Upper lobe of right lung (tissue), 1 donor: ENCODE data around the gene KIF6. TPM values are rescaled to one million over a fixed set of nuclear protein-coding genes. Genes with fewer than 3 reads are reported as not detected.
"Not testable (repeated sequence)": the region's sequence is repeated elsewhere in the genome, so short reads cannot be mapped to it uniquely, and the experiment has no call there.

Experiments
- ATAC-seq: fragments of 200-7000 bp; cut with Tn5 transposase; one replicate; pipeline ENCODE4 v1.9.1; 2020; ENCODE audit warnings: mild to moderate bottlenecking, moderate library complexity
- DNase-seq: peaks from one replicate; pipeline ENCODE4 v3.0.0-alpha.2; 2020
- H3K27ac ChIP-seq: fragments of 200-600 bp; one replicate; pipeline ENCODE4 v1.8.0; 2022
- H3K27me3 ChIP-seq: fragments of 200-600 bp; one replicate; pipeline ENCODE4 v1.8.0; 2022; ENCODE audit warnings: mild to moderate bottlenecking
- H3K36me3 ChIP-seq: fragments of 200-600 bp; one replicate; pipeline ENCODE4 v1.8.0; 2022
- H3K4me1 ChIP-seq: fragments of 200-600 bp; one replicate; pipeline ENCODE4 v1.8.0; 2022
- H3K4me3 ChIP-seq: fragments of 200-600 bp; one replicate; pipeline ENCODE4 v1.8.0; 2022; ENCODE audit warnings: mild to moderate bottlenecking
- H3K9me3 ChIP-seq: fragments of 200-600 bp; one replicate; pipeline ENCODE4 v1.8.0; 2022
- intact Hi-C: fragments of 100-400 bp; cut with DNase I; formaldehyde crosslinking; loops from one replicate; pipeline ENCODE4 v1.11.0; 2022
- total RNA-seq: library from RNA; stranded (reverse); fragmentation: NEBNext Ultra II Directional; extraction: Animal tissue kit (Norgen Biotek cat#: 25700); gene quantifications from one replicate; pipeline ENCODE4 v1.2.1, GENCODE V29; 2021
- TF ChIP-seq, protein P1 (sequence below): fragments of 200-600 bp; IDR thresholded peaks from one replicate; pipeline ENCODE4 v1.8.0; 2022; ENCODE audit warnings: antibody characterized with exemption
- donor health status: DM: no; HTN: yes; CAD: no; lungs with severe emphysema.

Gene KIF6
- total RNA-seq, 1 donor from 2014 or later = 0.49 TPM

DNA sequence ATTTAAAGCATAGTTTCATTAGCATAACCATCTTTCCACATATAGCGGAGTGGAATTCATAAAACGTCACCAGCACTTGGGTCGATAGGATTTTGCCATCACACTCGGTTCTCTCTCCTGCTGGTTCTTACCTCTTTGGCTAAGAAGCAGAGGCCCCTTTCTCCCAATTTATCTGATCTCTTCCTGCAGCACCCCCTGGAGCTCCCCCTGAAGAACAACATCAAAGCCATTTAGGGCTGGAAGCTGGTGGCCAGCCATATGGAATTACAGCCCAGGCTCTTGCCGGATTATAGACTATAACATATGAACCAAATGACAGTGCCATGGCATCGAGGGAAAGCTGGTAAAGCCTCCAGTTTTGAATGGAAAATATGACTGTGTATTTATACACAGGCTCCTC lies 6.4 kb upstream of the KIF6 start:
- intact Hi-C loops = no loop called here
- no peak for ATAC-seq
- TF ChIP-seq, protein P1, sequence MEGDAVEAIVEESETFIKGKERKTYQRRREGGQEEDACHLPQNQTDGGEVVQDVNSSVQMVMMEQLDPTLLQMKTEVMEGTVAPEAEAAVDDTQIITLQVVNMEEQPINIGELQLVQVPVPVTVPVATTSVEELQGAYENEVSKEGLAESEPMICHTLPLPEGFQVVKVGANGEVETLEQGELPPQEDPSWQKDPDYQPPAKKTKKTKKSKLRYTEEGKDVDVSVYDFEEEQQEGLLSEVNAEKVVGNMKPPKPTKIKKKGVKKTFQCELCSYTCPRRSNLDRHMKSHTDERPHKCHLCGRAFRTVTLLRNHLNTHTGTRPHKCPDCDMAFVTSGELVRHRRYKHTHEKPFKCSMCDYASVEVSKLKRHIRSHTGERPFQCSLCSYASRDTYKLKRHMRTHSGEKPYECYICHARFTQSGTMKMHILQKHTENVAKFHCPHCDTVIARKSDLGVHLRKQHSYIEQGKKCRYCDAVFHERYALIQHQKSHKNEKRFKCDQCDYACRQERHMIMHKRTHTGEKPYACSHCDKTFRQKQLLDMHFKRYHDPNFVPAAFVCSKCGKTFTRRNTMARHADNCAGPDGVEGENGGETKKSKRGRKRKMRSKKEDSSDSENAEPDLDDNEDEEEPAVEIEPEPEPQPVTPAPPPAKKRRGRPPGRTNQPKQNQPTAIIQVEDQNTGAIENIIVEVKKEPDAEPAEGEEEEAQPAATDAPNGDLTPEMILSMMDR = no peak

DNA sequence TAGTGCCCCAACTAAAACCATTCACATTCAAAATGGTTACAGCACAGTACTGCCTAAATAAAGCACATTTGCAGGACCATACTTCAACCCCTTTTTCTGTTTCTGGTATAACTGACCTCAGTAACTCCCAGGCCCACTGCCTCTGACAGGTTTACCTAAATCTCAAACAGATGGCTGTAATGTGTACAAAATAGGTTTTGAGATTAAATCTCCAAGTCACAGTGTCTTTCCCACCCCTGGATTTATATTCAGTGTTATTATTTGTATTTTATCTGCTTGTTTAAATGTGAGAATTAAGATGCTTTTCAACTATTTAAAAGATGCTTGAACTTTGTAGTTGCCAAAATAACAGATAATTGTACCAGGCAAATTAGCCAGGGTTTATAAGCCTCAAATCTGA lies 4.7 kb upstream of the KIF6 start:
- intact Hi-C loops = no loop called here
- no peak overlapping the region for H3K27ac ChIP-seq
- no peaks in the 10 kb centered on the region for H3K27me3 ChIP-seq
- DNase-seq (no peak), ATAC-seq (no peak)
- H3K4me3 ChIP-seq = no peak overlapping the region
- no peaks in the 10 kb centered on the region for H3K36me3 ChIP-seq
- TF ChIP-seq, protein P1 = no peak
- no peaks in the 10 kb centered on the region for H3K4me1 ChIP-seq
- H3K9me3 ChIP-seq = no peaks in the 10 kb centered on the region

More for the DNA sequence above, 6.4 kb upstream of the KIF6 start:
- Histone ChIP-seq H3K36me3 (no peaks in the 10 kb centered on the region), H3K27ac (no peak overlapping the region), H3K4me1 (no peaks in the 10 kb centered on the region), H3K9me3 (no peaks in the 10 kb centered on the region), H3K27me3 (no peaks in the 10 kb centered on the region), H3K4me3 (no peak overlapping the region)
- DNase-seq = no peak

DNA sequence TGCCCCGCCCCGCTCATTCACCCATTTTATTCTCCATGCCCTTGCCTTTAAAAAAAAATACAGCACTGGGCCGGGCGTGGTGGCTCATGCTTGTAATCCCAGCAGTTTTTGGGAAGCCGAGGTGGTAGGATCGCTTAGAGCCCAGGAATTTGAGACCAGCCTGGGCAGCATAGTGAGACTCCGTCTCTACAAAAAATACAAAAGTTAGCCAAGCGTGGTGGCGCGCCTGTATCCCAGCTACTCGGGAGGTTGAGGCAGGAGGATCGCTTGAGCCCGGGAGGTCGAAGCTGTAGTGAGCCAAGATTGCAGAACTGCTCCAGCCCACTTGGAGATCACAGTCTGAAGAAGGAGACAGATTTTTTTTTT lies 407 bp upstream of the KIF6 start:
- DNase-seq (no peak), ATAC-seq (no peak)
- Histone ChIP-seq H3K4me1 (no peaks in the 10 kb centered on the region), H3K36me3 (no peaks in the 10 kb centered on the region), H3K4me3 (peak overlapping the region; percentile 65), H3K27ac (no peak overlapping the region), H3K27me3 (no peaks in the 10 kb centered on the region), H3K9me3 (no peaks in the 10 kb centered on the region)
- TF ChIP-seq, protein P1 = no peak
- intact Hi-C loops = no loop called here

DNA sequence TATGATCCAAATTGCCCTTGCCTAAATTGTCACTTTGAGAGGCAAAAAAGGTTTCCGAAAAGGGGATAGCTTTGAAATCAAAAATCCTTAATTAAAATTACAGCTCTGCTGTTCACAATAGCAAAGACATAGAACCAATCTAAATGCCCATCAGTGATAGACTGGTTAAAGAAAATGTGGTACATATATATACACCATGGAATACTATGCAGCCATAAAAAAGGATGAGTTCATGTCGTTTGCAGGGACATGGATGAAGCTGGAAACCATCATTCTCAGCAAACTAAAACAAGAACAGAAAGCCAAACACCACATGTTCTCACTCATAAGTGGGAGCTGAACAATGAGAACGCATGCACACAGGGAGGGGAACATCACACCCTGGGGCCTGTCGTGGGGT lies 1.9 kb downstream of the KIF6 start:
- H3K9me3 ChIP-seq, H3K4me3 ChIP-seq, H3K4me1 ChIP-seq, intact Hi-C loops, H3K27me3 ChIP-seq, ATAC-seq, H3K36me3 ChIP-seq, H3K27ac ChIP-seq, DNase-seq: not testable (repeated sequence)

DNA sequence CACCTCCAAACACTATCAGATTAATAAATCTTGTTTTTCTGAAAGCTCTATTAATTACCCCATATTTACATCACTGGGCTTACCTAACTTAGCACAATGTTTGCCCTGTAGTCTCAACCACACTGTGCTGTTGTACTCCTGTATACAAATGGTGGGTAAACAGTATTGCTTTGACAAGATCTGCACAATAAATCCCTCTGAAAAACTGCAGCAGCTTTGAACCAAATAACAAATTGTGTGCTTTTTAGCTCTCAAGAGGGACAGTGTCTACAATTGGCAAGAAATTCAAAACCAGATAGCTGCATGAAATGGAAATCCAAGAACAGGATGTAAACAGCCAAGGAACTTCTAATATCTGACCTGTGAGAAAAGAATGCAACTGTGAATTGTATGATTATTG lies 10.4 kb downstream of the KIF6 start:
- DNase-seq (no peak), ATAC-seq (no peak)
- Histone ChIP-seq H3K27ac (no peak overlapping the region), H3K36me3 (no peaks in the 10 kb centered on the region), H3K27me3 (no peaks in the 10 kb centered on the region), H3K4me1 (no peaks in the 10 kb centered on the region), H3K9me3 (no peaks in the 10 kb centered on the region), H3K4me3 (no peak overlapping the region)
- intact Hi-C loops = no loop called here
- TF ChIP-seq, protein P1 = no peak

DNA sequence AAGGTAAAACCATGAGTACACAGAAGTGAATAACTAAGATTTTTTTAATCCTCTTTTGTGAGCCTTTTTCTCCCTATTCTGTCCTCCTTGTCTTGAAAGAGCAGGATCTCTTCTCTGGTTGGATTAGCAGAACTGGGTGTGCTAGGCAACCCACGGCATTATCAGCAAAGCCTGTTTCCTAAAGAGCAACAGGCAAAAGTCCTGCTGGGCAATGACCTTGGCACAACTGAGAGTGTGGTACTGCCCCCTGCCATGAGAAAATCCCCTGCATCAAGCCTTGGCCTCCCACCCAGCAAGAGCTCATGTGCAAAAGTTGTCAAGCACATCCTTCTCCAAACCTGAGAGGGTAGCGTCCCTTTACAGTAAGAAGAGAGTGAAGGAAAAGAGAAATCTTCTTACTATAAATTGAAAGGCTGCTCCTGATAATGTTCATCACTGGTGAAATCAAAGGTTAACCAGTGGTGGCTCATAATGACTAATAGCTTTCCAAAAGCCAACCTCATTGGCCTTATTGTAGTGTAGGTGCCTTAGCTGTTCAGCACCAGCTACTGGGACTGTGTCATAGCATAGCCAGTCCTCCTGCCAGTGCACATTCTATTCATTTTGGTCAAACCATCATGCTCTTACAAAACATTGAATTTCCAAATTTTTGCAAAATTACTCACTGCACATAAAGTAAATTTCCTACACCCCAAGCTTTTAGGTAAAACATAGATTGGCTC lies 17.1 kb downstream of the KIF6 start:
- Histone ChIP-seq H3K27me3 (no peaks in the 10 kb centered on the region), H3K4me3 (no peak overlapping the region), H3K27ac (no peak overlapping the region), H3K4me1 (no peaks in the 10 kb centered on the region), H3K9me3 (no peaks in the 10 kb centered on the region), H3K36me3 (no peaks in the 10 kb centered on the region)
- ATAC-seq (no peak), DNase-seq (no peak)
- TF ChIP-seq, protein P1 = no peak
- intact Hi-C loops = no loop called here
